Stimulated activated CD8-positive, alpha-beta memory T cell treated with anti-CD3 and anti-CD28 coated beads, Interleukin-12 subunit alpha, Interleukin-12 subunit beta, amount 100 ng/mL, for 24 hours (primary cell): Measurements from ENCODE around the gene KIF18A.

Experiments used
- DNase-seq: peaks from one replicate; pipeline ENCODE4 v3.0.0-alpha.2; 2020; ENCODE audit errors: extremely low read depth

Gene KIF18A

GRCh38 chr11:28043930-28044709 is 63.8 kb downstream of the KIF18A start:
- DNase-seq = no peak

DNA sequence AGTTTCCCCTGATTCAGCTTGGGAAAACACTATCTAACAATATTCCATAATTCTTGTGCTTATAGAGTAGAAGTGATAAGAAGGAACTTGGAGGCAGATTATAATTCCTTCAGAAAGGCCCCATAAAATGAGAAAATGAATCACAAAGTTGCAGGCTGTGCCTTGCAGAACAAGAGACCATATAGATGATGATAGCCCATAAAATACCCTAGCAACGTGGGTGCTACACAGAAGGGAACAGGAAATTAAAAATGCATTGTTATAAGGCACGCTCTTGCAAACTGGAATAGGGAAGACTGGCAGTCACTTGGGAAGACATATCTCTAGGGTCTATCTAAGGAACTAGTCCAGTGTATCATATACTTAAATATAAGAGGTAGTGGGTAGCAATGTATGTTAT is 67.6 kb downstream of the KIF18A start:
- DNase-seq = no peak

- DNase-seq = no peak
Measured at GRCh38 chr11:28038775-28039174, 69.2 kb downstream of the KIF18A start.

GRCh38 chr11:28026634-28027290 is 81.2 kb downstream of the KIF18A start:
- DNase-seq = no peak

DNA sequence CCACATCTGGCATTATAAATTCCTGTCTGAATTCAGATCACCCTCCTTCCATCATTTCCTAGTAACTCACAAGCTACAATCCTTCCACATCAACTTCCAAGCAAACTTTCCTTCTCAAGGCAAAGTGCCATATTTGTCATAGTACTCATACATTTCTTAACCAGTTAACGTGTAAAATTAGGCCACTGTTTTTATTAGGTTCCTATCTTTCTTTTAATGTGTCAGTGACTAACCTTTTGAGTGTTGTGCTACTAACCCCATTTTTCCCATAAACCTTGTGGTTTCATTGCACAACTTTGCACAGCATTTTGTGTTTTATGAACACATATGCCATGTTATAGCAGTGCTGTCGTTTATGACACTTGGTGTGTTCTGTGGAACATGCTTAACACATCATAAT is 90.1 kb downstream of the KIF18A start:
- no peak for DNase-seq

- no peak for DNase-seq
Measured at GRCh38 chr11:28011813-28012212, 96.1 kb downstream of the KIF18A start.

DNA sequence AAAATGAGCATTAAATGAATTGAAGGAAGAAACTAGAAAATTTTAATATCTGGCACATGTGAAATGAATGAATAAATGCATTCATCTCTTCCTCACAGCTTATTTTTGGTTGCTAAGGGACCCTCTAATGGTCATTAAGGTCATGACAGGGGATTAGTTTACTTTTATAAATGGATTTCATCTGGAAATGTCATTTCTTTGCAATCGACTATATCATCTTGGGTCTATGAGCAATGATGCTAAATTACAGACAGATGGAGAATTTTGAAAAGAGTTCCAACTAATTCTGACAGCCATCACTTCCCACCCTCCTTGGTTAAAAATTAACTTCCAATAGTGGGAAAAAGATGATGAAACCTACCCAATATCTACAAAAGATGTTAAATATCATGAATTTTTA is 98.0 kb downstream of the KIF18A start:
- DNase-seq = no peak

DNA sequence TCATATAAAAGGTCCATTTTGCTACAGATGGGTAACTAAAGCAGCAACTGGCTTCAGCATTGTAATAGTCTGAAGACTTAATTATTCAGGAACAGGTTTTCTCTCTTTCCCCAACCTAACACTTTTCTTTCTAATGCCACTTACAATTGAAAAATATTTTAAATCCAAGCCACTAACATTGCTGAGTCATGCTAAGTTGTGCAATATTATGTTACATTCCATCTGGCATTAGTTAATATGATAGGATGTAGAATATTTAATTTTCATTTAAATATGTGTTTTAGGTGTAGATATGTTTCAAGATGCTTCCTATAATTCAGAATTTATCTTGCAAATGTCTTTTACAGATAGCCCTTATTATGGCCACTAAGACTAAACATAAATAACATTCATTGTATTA is 98.6 kb downstream of the KIF18A start:
- no peak for DNase-seq

DNA sequence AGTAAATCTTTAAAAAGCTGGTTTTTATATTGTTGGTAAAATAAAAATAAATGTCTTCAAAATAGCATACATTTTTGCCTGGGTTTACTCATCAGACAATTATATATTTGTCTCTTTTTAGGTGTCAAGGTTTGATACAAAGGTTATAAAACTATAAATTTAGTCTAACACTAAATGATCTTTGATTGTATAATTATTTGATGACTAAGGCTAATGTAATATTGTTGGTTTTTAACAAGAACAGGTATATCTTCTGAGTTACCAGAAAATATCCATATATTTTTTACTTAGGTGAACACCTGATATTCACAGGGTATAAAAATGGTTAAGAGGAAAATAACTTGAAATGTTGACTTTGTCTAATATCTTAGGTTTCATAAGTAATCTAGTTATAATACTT is 104.3 kb downstream of the KIF18A start:
- no peak for DNase-seq

- no peak for DNase-seq
Measured at GRCh38 chr11:27998552-27998951, 109.4 kb downstream of the KIF18A start.

- no peak for DNase-seq
Measured at GRCh38 chr11:27997344-27997743, 110.6 kb downstream of the KIF18A start.

DNA sequence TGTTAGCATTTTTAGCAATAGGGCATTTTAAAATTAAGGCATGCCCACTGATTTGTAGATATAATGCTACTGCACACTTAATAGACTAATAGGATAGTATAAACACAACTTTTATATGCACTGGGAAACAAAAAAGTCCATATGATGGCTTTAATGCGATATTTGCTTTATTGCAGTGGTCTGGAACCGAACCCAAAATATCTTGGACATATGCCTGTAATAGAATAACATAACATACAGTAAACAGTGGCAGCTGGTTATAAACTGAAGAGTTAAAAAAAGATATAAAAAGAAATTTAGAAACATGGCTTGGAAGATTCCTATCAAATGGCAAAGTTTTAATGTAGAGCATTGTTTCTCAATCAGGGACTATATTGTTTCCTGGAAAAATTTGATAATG is 111.9 kb downstream of the KIF18A start:
- DNase-seq = no peak

- no peak for DNase-seq
Measured at GRCh38 chr11:27995083-27995482, 112.9 kb downstream of the KIF18A start.

GRCh38 chr11:27991736-27992135 is 116.2 kb downstream of the KIF18A start:
- DNase-seq = no peak

DNA sequence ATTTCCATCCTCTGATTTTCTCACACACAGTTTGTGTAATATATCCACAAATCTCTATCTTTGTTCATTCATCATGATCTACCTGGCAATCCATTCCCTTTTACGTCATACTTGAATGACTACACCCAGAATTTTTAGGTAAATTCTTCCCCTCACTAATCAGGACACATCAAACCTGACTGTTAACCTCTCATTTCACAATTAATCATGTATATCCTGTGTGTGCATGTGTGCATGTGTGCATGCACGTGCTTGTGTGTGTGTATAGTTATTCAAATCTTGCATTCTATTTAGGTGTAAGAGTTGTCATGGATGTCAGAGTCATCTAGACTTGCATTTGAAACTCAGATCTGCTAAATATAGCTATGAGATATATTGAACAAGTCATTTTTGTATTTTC is 130.4 kb downstream of the KIF18A start:
- no peak for DNase-seq

DNA sequence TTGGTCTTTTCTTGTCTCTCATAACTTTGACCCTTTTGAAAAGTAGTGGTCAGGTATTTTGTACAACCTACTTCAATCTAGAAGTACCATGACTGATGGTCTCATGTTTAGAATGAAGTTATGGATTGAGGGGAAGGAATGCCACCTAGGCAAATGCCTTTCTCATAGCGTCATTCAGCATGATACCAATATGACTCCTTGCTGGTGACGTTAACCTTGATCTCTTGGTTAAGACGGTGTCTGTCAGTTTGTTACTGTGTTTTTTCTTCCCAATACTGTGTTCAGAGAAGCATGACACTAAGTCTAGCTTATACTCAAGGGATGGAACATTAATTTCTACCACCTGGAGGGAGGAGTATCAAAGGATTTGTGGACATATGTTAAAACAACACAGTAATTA is 130.9 kb downstream of the KIF18A start:
- no peak for DNase-seq

- no peak for DNase-seq
Measured at GRCh38 chr11:27976262-27976661, 131.7 kb downstream of the KIF18A start.

GRCh38 chr11:27973851-27974536 is 134.0 kb downstream of the KIF18A start:
- DNase-seq = no peak

DNA sequence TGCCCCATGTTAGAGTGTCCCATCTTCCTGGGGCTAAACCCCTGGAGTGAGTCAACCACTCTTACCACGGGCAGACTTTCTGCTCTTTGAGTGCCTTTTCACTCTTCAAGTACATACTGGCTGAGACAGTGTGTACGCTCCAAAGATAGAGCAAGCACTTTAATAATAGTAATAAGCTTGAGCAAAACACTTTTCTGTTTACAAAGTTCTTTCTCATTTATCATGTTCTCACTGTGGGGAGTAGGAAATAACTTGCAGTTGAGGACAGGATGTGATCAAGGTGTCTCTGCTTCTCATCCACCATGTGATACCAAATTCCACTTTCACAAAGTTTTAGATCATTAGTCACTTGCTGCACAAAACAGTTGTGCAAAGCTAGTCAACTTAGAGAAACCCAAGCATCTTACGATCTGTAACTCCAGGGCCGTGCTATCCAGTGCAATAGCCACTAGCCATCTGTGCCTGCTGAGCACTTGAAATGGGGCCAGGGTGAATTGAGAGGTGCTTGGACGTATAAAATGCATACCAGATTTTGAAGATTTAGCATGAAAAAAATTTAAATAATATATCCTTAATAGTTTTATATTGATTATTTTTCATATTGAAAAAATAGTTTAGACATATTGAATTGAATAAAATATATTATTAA is 135.3 kb downstream of the KIF18A start:
- no peak for DNase-seq

DNA sequence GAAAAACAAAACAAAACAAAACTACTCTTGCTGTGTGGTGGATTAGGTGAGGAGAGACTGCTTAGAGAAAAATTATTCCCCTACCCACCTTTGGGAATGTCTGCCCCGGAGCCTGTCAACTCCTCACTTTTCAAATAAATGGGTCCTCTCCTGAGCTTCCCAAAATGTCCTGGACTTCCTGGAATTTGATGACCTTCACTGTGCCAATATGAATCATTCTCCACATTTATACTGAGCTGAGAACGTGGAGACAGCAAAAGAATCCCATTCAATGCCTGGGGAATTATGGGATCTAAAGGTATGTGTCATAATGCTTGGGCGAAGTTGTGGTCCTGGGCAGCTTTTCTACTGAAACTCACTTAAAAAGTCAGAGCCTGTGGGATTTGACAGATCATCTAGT is 136.8 kb downstream of the KIF18A start:
- DNase-seq = no peak
